ENCODE results near the gene PLXDC1. TPM values are rescaled to one million over a fixed set of nuclear protein-coding genes. Genes with fewer than 3 reads are reported as not detected.

The PLXDC1 gene
- total and polyA plus RNA-seq, 2 of the 8 experiments (the other 6 are each of a cell fraction or from before 2014, with no cell fraction given), result 4.1 to 14.6 TPM

- ChIA-PET CTCF (ENCODE audit: partially characterized antibody) (interaction anchor here (0.9 to 7.8 kb wide), 14 partner anchors 10 to 441 kb away, joined by 3 to 151 read pairs (median 14); partner anchors contain the start of genes ARL5C, LASP1NB and PLXDC1), POLR2A (ENCODE audit: partially characterized antibody) (interaction anchor here (0.7 to 3.9 kb wide), 9 partner anchors 8 to 228 kb away, joined by 3 to 35 read pairs (median 11); partner anchors contain the start of genes ARL5C, FBXL20 and RPL19)
Measured at GRCh38 chr17:39173080-39173479, 21.6 kb upstream of the PLXDC1 start.

More at GRCh38 chr17:39173080-39173479, 21.6 kb upstream of the PLXDC1 start:
- Histone ChIP-seq H3K14ac (ENCODE audit: insufficient read length) (no peak overlapping the region), H3K9ac (replicated peaks in 1 of 4; ENCODE audit: extremely low read depth in 1 of 4, low read depth in 3 of 4, low read length in 3 of 4) (no peak overlapping the region), H3K4me1 (replicated peaks in 1 of 4; ENCODE audit: control insufficient read depth in 3 of 4, insufficient read depth in 4 of 4, low read length in 3 of 4) (peaks cover 0 to 14% (median 10%) of the 10 kb centered on the region in 4 experiments; a peak in 6 of 7 replicates), H2BK5ac (ENCODE audit: low read depth, low read length) (no peak overlapping the region), H3K23ac (ENCODE audit: insufficient read length) (no peak overlapping the region), H3K27ac (ENCODE audit: low read depth, low read length) (no peak overlapping the region), H2BK12ac (ENCODE audit: low read depth, low read length) (peak overlapping the region; percentile 60; the same call in 1 of the 2 replicates), H2BK120ac (replicated peaks; ENCODE audit: low read depth, low read length) (no peak overlapping the region), H4K20me1 (replicated peaks in 1 of 2; ENCODE audit: control insufficient read depth in 1 of 2, insufficient read depth in 2 of 2, low read length in 2 of 2) (peaks cover 0 to 5% of the 10 kb centered on the region in 2 experiments), H3K36me3 (ENCODE audit: control insufficient read depth in 2 of 4, insufficient read depth in 4 of 4, low read length in 3 of 4) (peaks cover 0 to 15% (median 5%) of the 10 kb centered on the region in 4 experiments; a peak in 4 of 8 replicates), H2BK20ac (ENCODE audit: low read length) (0 out of 2 replicates have a peak overlapping the region, but pooled peaks have one; percentile 3), H3K4me3 (ENCODE audit: extremely low read depth in 1 of 4, insufficient read depth in 2 of 4, low read depth in 3 of 4, low read length in 4 of 4) (no peak overlapping the region), H4K8ac (ENCODE audit: extremely low read depth, insufficient read depth, low read length) (no peak overlapping the region), H3K27me3 (replicated peaks in 1 of 4; ENCODE audit: control insufficient read depth in 3 of 4, extremely low read depth in 1 of 4, insufficient read depth in 3 of 4, low read length in 3 of 4) (peaks cover 0 to 2% (median 0%) of the 10 kb centered on the region in 4 experiments; a peak in 2 of 7 replicates), H3K4me2 (ENCODE audit: insufficient read depth in 1 of 2, low read depth in 2 of 2, low read length in 2 of 2) (no peak overlapping the region), H3K23me2 (ENCODE audit: low read depth, low read length) (no peaks in the 10 kb centered on the region; the same call in 1 of the 2 replicates), H4K91ac (replicated peaks; ENCODE audit: insufficient read length, low read length) (no peak overlapping the region), H3K4ac (replicated peaks; ENCODE audit: insufficient read length, low read depth, low read length) (no peak overlapping the region), H3K56ac (replicated peaks; ENCODE audit: insufficient read length, low read depth, low read length) (no peak overlapping the region), H2BK15ac (ENCODE audit: low read length) (peak overlapping the region; percentile 81; the same call in 1 of the 2 replicates), H3K79me1 (ENCODE audit: low read depth, low read length) (no peaks in the 10 kb centered on the region), H2AK5ac (ENCODE audit: low read depth, low read length) (no peak overlapping the region), H2AFZ (ENCODE audit: low read length) (no peak overlapping the region), H4K5ac (ENCODE audit: insufficient read length, low read depth, low read length) (no peak overlapping the region), H3K79me2 (ENCODE audit: control insufficient read depth in 1 of 2, insufficient read depth in 2 of 2, low read length in 2 of 2) (no peaks in the 10 kb centered on the region), H3K9me3 (ENCODE audit: insufficient read depth in 2 of 2, low read depth in 1 of 2, low read length in 1 of 2) (no peaks in the 10 kb centered on the region), H3K18ac (ENCODE audit: extremely low read depth, low read length) (no peak overlapping the region)
- 64% methylated on average over 1 of the region's 5 CpGs; no CpG with 5 or more reads in 1 of the 2 experiments for WGBS, 2 experiments (ENCODE audit: extremely low coverage in 1 of 2, insufficient coverage in 1 of 2, insufficient read length in 1 of 2, insufficient replicate concordance in 2 of 2, low coverage in 1 of 2, low lambda C conversion rate in 2 of 2, missing lambda C conversion rate in 1 of 2)
- DNase-seq (ENCODE audit: low read depth in 1 of 2, low spot score in 2 of 2) (no peak), FAIRE-seq (no peak)
- no peak for TF ChIP-seq BRCA1 (IDR thresholded peaks at IDR 0.05; ENCODE audit: low read depth, low read length)
- no peak for TF ChIP-seq POU5F1 (IDR thresholded peaks at IDR 0.05; ENCODE audit: low read depth, low read length)
- TF ChIP-seq NANOG (IDR thresholded peaks at IDR 0.05; ENCODE audit: insufficient read depth, low read depth, low read length, poor library complexity, severe bottlenecking), result no peak
- TF ChIP-seq JUND (IDR thresholded peaks at IDR 0.05; ENCODE audit: low read length), result no peak
- no peak for TF ChIP-seq CHD2 (IDR thresholded peaks at IDR 0.05; ENCODE audit: low read length)
- no peak for TF ChIP-seq CREB1 (IDR thresholded peaks at IDR 0.05)
- TF ChIP-seq NRF1 (IDR thresholded peaks at IDR 0.05; ENCODE audit: low read depth, low read length), result no peak
- TF ChIP-seq RNF2 (IDR thresholded peaks at IDR 0.05; ENCODE audit: borderline replicate concordance, low read depth, low read length, missing control alignments, poor library complexity, severe bottlenecking), result no peak
- no peak for TF ChIP-seq GTF2F1 (IDR thresholded peaks at IDR 0.05; ENCODE audit: borderline replicate concordance, low read depth, low read length)
- no peak for TF ChIP-seq HDAC6 (IDR thresholded peaks at IDR 0.05; ENCODE audit: low read depth, low read length)
- TF ChIP-seq POLR2AphosphoS5 (IDR thresholded peaks at IDR 0.05; ENCODE audit: low read depth, low read length), result no peak
- no peak for TF ChIP-seq TCF12 (IDR thresholded peaks at IDR 0.05; ENCODE audit: low read depth, low read length)
- TF ChIP-seq POLR2A (IDR thresholded peaks at IDR 0.05; ENCODE audit: control extremely low read depth in 1 of 2, low read depth in 2 of 2, low read length in 2 of 2), result no peak

All from H1 (cell line).